Measurements from ENCODE around the gene PSMD10.

The PSMD10 gene

GRCh38 chrX:108127152-108127551 lies 35.8 kb upstream of the PSMD10 start:
- no peak for TF ChIP-seq CTCF (IDR thresholded peaks at IDR 0.05; ENCODE audit: low read depth, low read length)
- no peak overlapping the region for H3K4me3 ChIP-seq (ENCODE audit: low read depth, low read length)

GRCh38 chrX:108126661-108127060 lies 35.3 kb upstream of the PSMD10 start:
- H3K4me3 ChIP-seq (ENCODE audit: low read depth, low read length) = no peak overlapping the region

GRCh38 chrX:108123591-108124366 lies 32.4 kb upstream of the PSMD10 start:
- H3K4me3 ChIP-seq (ENCODE audit: low read depth, low read length) = no peak overlapping the region

More at GRCh38 chrX:108126661-108127060, 35.3 kb upstream of the PSMD10 start:
- TF ChIP-seq CTCF (IDR thresholded peaks at IDR 0.05; ENCODE audit: low read depth, low read length) = no peak

GRCh38 chrX:108122748-108123147 lies 31.4 kb upstream of the PSMD10 start:
- no peak for TF ChIP-seq CTCF (IDR thresholded peaks at IDR 0.05; ENCODE audit: low read depth, low read length)
- no peak overlapping the region for H3K4me3 ChIP-seq (ENCODE audit: low read depth, low read length)

More at GRCh38 chrX:108123591-108124366, 32.4 kb upstream of the PSMD10 start:
- no peak for TF ChIP-seq CTCF (IDR thresholded peaks at IDR 0.05; ENCODE audit: low read depth, low read length)

GRCh38 chrX:108121291-108121690 lies 29.9 kb upstream of the PSMD10 start:
- no peak overlapping the region for H3K4me3 ChIP-seq (ENCODE audit: low read depth, low read length)
- no peak for TF ChIP-seq CTCF (IDR thresholded peaks at IDR 0.05; ENCODE audit: low read depth, low read length)

- TF ChIP-seq CTCF (IDR thresholded peaks at IDR 0.05; ENCODE audit: low read depth, low read length) = no peak
- H3K4me3 ChIP-seq (ENCODE audit: low read depth, low read length) = no peak overlapping the region
These were observed 26.6 kb upstream of the PSMD10 start for GRCh38 chrX:108117988-108118387.

GRCh38 chrX:108114541-108114940 lies 23.2 kb upstream of the PSMD10 start:
- no peak for TF ChIP-seq CTCF (IDR thresholded peaks at IDR 0.05; ENCODE audit: low read depth, low read length)

More at GRCh38 chrX:108114541-108114940, 23.2 kb upstream of the PSMD10 start:
- H3K4me3 ChIP-seq (ENCODE audit: low read depth, low read length) = no peak overlapping the region

All from WI38 (cell line).